H1 (cell line): Measurements from ENCODE around the gene HMGN1. TPM values are rescaled to one million over a fixed set of nuclear protein-coding genes. Genes with fewer than 3 reads are reported as not detected.

ENCODE experiments used
- ASH2L ChIP-seq: fragments of 200-600, 300-600 bp; sonication (generic); IDR thresholded peaks from one replicate; pipeline ENCODE4 v1.7.1; 2017; ENCODE audit warnings: low read length
- CTBP2 ChIP-seq: IDR thresholded peaks from 2 replicates; pipeline ENCODE4 v1.7.0; 2011; ENCODE audit warnings: borderline replicate concordance, mild to moderate bottlenecking, moderate library complexity, mixed read lengths, low read length; ENCODE audit not compliant: insufficient read depth, insufficient read length
- CTCF ChIP-seq, 3 experiments: IDR thresholded peaks; 1 replicate in 2 of 3; 2 replicates in 1 of 3; pipeline versions ENCODE4 v1.5.1 to v1.6.1; 2011; ENCODE audit warnings: low read length in 3 of 3, mild to moderate bottlenecking in 3 of 3, inconsistent platforms in 2 of 3, low read depth in 1 of 3, moderate library complexity in 1 of 3; ENCODE audit not compliant: insufficient read depth in 1 of 3; ENCODE audit errors: control extremely low read depth in 1 of 3
- GABPA ChIP-seq: IDR thresholded peaks from 2 replicates; pipeline ENCODE4 v1.6.1; 2011; ENCODE audit warnings: mild to moderate bottlenecking, low read length, moderate library complexity, borderline replicate concordance; ENCODE audit not compliant: insufficient read depth
- HDAC6 ChIP-seq: IDR thresholded peaks from one replicate; pipeline ENCODE4 v1.7.1; 2012; ENCODE audit warnings: low read depth, mild to moderate bottlenecking, inconsistent platforms, low read length, moderate library complexity
- JUN ChIP-seq: IDR thresholded peaks from 2 replicates; pipeline ENCODE4 v1.6.1; 2011; ENCODE audit warnings: low read depth, mild to moderate bottlenecking, improper control_type of control experiment, low read length
- JUND ChIP-seq: IDR thresholded peaks from 2 replicates; pipeline ENCODE4 v1.6.1; 2011; ENCODE audit warnings: mild to moderate bottlenecking, improper control_type of control experiment, low read length
- KDM4A ChIP-seq: IDR thresholded peaks from one replicate; pipeline ENCODE4 v1.7.1; 2012; ENCODE audit warnings: low read depth, mild to moderate bottlenecking, moderate library complexity, low read length, inconsistent platforms; ENCODE audit not compliant: severe bottlenecking
- NANOG ChIP-seq: IDR thresholded peaks from 2 replicates; pipeline ENCODE4 v1.6.1; 2011; ENCODE audit warnings: low read length, low read depth, mild to moderate bottlenecking, inconsistent platforms; ENCODE audit not compliant: insufficient read depth, poor library complexity, severe bottlenecking
- POLR2AphosphoS5 ChIP-seq: IDR thresholded peaks from 2 replicates; pipeline ENCODE4 v1.6.1; 2011; ENCODE audit warnings: low read depth, low read length
- RAD21 ChIP-seq, 2 experiments: IDR thresholded peaks in 1 of 2; conservative IDR thresholded peaks in 1 of 2; 2 replicates each; pipeline ENCODE4 v1.6.1; 2011; ENCODE audit warnings: low read depth in 2 of 2, low read length in 2 of 2, improper control_type of control experiment in 1 of 2, inconsistent platforms in 1 of 2, mild to moderate bottlenecking in 1 of 2, moderate library complexity in 1 of 2
- RFX5 ChIP-seq: IDR thresholded peaks from 2 replicates; pipeline ENCODE4 v1.6.1; 2011; ENCODE audit warnings: low read depth, low read length, improper control_type of control experiment, borderline replicate concordance
- SIN3A ChIP-seq, 2 experiments: IDR thresholded peaks in 1 of 2; conservative IDR thresholded peaks in 1 of 2; 2 replicates each; pipeline ENCODE4 v1.6.1; 2011 to 2012; ENCODE audit warnings: low read length in 2 of 2, improper control_type of control experiment in 1 of 2, low read depth in 1 of 2, mild to moderate bottlenecking in 1 of 2
- SUZ12 ChIP-seq: fragments of 200-600 bp; sonication (generic); IDR thresholded peaks from 2 replicates; pipeline ENCODE4 v1.6.1; 2012; ENCODE audit warnings: mild to moderate bottlenecking, inconsistent platforms, low read length, moderate library complexity, mixed read lengths
- TAF7 ChIP-seq: optimal IDR thresholded peaks from 2 replicates; pipeline ENCODE3; 2011; ENCODE audit warnings: low read depth, mild to moderate bottlenecking, inconsistent platforms, low read length, moderate library complexity, borderline replicate concordance
- TCF12 ChIP-seq: IDR thresholded peaks from 2 replicates; pipeline ENCODE4 v1.6.1; 2011; ENCODE audit warnings: low read depth, mild to moderate bottlenecking, low read length
- TEAD4 ChIP-seq: IDR thresholded peaks from 2 replicates; pipeline ENCODE4 v1.6.1; 2012; ENCODE audit warnings: low read depth, low read length, inconsistent platforms, mixed read lengths
- USF2 ChIP-seq: IDR thresholded peaks from 2 replicates; pipeline ENCODE4 v1.6.1; 2011; ENCODE audit warnings: low read length, improper control_type of control experiment
- polyA plus RNA-seq, 7 experiments: library from polyadenylated mRNA; depleted of rRNA in 3 of 7; stranded (reverse) in 5 of 7; unstranded in 2 of 7; fragments of >200 nt in 5 of 7; fragments of 200-250 nt in 2 of 7; gene quantifications; 1 replicate in 5 of 7; 2 replicates in 1 of 7; 4 replicates in 1 of 7; pipeline versions ENCODE4 v1.2.1 to v1.2.3, GENCODE V29; 2011 to 2013; ENCODE audit warnings: missing spikeins in 2 of 7, mixed read lengths in 2 of 7
- total RNA-seq: library from RNA; stranded (reverse); fragmentation: NEBNext Ultra II Directional; extraction: Animal tissue kit (Norgen Biotek cat#: 25700); gene quantifications from 2 replicates; pipeline ENCODE4 v1.2.1, GENCODE V29; 2021

HMGN1 gene
- total and polyA plus RNA-seq, 2 of the 8 experiments (the other 6 are each of a cell fraction or from before 2014, with no cell fraction given) = 279 to 505 TPM

GRCh38 chr21:39314143-39315027 lies 34.5 kb downstream of the HMGN1 start (continued):
- TF ChIP-seq RAD21 (IDR thresholded peaks at IDR 0.05 in 1 of 2, conservative IDR thresholded peaks at IDR 0.05 in 1 of 2; ENCODE audit: low read depth in 2 of 2, low read length in 2 of 2) (no peak), USF2 (0 out of 2 replicates have a peak, but pooled peaks have one; percentile 6), CTCF (IDR thresholded peaks at IDR 0.05; ENCODE audit: control extremely low read depth in 1 of 3, insufficient read depth in 1 of 3, low read depth in 1 of 3, low read length in 3 of 3) (no peak), NANOG (no peak), TCF12 (no peak), JUND (no peak), ASH2L (no peak), KDM4A (peak; percentile 13), SIN3A (conservative IDR thresholded peaks at IDR 0.05 in 1 of 2, IDR thresholded peaks at IDR 0.05 in 1 of 2; ENCODE audit: low read depth in 1 of 2, low read length in 2 of 2) (0 out of 4 replicates have a peak, but pooled peaks of 1 of the 2 experiments have one; percentile 12), GABPA (no peak), TAF7 (no peak), JUN (no peak), RFX5 (no peak), TEAD4 (peak; percentile 50; the same call in 1 of the 2 replicates), POLR2AphosphoS5 (peak; percentile 41; the same call in 1 of the 2 replicates), CTBP2 (no peak), HDAC6 (no peak), SUZ12 (no peak)
